ENCODE results near the gene CLSTN1.

DNA sequence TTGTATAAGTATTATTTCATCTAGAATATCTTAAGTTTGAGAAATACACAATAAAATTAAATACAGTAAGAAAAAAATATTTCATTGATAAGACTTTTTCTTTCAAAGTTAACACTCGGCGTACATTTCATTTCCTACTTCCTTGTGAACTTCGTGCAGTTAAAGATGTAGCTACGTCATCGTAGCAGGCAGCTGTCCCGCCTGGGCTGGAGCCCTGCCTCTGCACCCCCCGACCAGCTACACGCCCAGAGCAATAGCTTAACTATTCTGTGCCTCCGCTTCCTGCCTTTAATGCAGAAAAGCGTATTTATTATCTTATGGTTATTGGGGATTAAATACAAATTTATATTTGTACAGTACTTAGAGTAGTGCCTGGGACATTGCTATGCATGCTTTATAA is 53.5 kb downstream of the CLSTN1 start:
- TF ChIP-seq, protein P1, sequence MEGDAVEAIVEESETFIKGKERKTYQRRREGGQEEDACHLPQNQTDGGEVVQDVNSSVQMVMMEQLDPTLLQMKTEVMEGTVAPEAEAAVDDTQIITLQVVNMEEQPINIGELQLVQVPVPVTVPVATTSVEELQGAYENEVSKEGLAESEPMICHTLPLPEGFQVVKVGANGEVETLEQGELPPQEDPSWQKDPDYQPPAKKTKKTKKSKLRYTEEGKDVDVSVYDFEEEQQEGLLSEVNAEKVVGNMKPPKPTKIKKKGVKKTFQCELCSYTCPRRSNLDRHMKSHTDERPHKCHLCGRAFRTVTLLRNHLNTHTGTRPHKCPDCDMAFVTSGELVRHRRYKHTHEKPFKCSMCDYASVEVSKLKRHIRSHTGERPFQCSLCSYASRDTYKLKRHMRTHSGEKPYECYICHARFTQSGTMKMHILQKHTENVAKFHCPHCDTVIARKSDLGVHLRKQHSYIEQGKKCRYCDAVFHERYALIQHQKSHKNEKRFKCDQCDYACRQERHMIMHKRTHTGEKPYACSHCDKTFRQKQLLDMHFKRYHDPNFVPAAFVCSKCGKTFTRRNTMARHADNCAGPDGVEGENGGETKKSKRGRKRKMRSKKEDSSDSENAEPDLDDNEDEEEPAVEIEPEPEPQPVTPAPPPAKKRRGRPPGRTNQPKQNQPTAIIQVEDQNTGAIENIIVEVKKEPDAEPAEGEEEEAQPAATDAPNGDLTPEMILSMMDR (IDR thresholded peaks at IDR 0.05) = no peak
- TF ChIP-seq FOXP1 (CRISPR knock-in tag; IDR thresholded peaks at IDR 0.05; ENCODE audit: borderline replicate concordance) (no peak), ATF1 (CRISPR knock-in tag; IDR thresholded peaks at IDR 0.05) (no peak), NR2C2 (CRISPR knock-in tag; IDR thresholded peaks at IDR 0.05) (no peak), NR3C1 (CRISPR knock-in tag; conservative IDR thresholded peaks at IDR 0.05; ENCODE audit: low read depth) (no peak), ETV6 (CRISPR knock-in tag; IDR thresholded peaks at IDR 0.05) (no peak)
- TF ChIP-seq, protein P2, sequence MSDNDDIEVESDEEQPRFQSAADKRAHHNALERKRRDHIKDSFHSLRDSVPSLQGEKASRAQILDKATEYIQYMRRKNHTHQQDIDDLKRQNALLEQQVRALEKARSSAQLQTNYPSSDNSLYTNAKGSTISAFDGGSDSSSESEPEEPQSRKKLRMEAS (CRISPR knock-in tag; IDR thresholded peaks at IDR 0.05) = no peak
- TF ChIP-seq, protein P3, sequence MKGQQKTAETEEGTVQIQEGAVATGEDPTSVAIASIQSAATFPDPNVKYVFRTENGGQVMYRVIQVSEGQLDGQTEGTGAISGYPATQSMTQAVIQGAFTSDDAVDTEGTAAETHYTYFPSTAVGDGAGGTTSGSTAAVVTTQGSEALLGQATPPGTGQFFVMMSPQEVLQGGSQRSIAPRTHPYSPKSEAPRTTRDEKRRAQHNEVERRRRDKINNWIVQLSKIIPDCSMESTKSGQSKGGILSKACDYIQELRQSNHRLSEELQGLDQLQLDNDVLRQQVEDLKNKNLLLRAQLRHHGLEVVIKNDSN (CRISPR knock-in tag; IDR thresholded peaks at IDR 0.05) = no peak
- TF ChIP-seq, protein P4, sequence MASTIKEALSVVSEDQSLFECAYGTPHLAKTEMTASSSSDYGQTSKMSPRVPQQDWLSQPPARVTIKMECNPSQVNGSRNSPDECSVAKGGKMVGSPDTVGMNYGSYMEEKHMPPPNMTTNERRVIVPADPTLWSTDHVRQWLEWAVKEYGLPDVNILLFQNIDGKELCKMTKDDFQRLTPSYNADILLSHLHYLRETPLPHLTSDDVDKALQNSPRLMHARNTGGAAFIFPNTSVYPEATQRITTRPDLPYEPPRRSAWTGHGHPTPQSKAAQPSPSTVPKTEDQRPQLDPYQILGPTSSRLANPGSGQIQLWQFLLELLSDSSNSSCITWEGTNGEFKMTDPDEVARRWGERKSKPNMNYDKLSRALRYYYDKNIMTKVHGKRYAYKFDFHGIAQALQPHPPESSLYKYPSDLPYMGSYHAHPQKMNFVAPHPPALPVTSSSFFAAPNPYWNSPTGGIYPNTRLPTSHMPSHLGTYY (CRISPR knock-in tag; IDR thresholded peaks at IDR 0.05) = no peak
- TF ChIP-seq, protein P5, sequence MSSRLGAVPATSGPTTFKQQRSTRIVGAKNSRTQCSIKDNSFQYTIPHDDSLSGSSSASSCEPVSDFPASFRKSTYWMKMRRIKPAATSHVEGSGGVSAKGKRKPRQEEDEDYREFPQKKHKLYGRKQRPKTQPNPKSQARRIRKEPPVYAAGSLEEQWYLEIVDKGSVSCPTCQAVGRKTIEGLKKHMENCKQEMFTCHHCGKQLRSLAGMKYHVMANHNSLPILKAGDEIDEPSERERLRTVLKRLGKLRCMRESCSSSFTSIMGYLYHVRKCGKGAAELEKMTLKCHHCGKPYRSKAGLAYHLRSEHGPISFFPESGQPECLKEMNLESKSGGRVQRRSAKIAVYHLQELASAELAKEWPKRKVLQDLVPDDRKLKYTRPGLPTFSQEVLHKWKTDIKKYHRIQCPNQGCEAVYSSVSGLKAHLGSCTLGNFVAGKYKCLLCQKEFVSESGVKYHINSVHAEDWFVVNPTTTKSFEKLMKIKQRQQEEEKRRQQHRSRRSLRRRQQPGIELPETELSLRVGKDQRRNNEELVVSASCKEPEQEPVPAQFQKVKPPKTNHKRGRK (CRISPR knock-in tag; IDR thresholded peaks at IDR 0.05; ENCODE audit: borderline replicate concordance) = no peak
- TF ChIP-seq, protein P6, sequence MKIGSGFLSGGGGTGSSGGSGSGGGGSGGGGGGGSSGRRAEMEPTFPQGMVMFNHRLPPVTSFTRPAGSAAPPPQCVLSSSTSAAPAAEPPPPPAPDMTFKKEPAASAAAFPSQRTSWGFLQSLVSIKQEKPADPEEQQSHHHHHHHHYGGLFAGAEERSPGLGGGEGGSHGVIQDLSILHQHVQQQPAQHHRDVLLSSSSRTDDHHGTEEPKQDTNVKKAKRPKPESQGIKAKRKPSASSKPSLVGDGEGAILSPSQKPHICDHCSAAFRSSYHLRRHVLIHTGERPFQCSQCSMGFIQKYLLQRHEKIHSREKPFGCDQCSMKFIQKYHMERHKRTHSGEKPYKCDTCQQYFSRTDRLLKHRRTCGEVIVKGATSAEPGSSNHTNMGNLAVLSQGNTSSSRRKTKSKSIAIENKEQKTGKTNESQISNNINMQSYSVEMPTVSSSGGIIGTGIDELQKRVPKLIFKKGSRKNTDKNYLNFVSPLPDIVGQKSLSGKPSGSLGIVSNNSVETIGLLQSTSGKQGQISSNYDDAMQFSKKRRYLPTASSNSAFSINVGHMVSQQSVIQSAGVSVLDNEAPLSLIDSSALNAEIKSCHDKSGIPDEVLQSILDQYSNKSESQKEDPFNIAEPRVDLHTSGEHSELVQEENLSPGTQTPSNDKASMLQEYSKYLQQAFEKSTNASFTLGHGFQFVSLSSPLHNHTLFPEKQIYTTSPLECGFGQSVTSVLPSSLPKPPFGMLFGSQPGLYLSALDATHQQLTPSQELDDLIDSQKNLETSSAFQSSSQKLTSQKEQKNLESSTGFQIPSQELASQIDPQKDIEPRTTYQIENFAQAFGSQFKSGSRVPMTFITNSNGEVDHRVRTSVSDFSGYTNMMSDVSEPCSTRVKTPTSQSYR (CRISPR knock-in tag; IDR thresholded peaks at IDR 0.05) = no peak
- TF ChIP-seq, protein P7, sequence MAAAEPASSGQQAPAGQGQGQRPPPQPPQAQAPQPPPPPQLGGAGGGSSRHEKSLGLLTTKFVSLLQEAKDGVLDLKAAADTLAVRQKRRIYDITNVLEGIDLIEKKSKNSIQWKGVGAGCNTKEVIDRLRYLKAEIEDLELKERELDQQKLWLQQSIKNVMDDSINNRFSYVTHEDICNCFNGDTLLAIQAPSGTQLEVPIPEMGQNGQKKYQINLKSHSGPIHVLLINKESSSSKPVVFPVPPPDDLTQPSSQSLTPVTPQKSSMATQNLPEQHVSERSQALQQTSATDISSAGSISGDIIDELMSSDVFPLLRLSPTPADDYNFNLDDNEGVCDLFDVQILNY (CRISPR knock-in tag; IDR thresholded peaks at IDR 0.05) = no peak
- TF ChIP-seq, protein P8, sequence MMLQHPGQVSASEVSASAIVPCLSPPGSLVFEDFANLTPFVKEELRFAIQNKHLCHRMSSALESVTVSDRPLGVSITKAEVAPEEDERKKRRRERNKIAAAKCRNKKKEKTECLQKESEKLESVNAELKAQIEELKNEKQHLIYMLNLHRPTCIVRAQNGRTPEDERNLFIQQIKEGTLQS (CRISPR knock-in tag; conservative IDR thresholded peaks at IDR 0.05) = no peak
